NT2/D1 (cell line): ENCODE measurements around the gene GSAP.

Experiments used
- SUZ12 ChIP-seq: IDR thresholded peaks from 2 replicates; pipeline ENCODE4 v1.6.1; 2011; ENCODE audit not compliant: insufficient read length, insufficient read depth; ENCODE audit errors: extremely low read depth
- YY1 ChIP-seq: IDR thresholded peaks from 2 replicates; pipeline ENCODE4 v1.6.1; 2011; ENCODE audit not compliant: insufficient read length, insufficient read depth
- ZNF274 ChIP-seq: IDR thresholded peaks from 2 replicates; pipeline ENCODE4 v1.6.1; 2011; ENCODE audit warnings: mild to moderate bottlenecking, low read depth, low read length

- no peak for TF ChIP-seq YY1
- no peak for TF ChIP-seq ZNF274
- TF ChIP-seq SUZ12: no peak
Observed at GRCh38 chr7:77370606-77371005, 45.5 kb downstream of the GSAP start.
